IMR-90 (cell line): ENCODE measurements around the gene CENPP. TPM values are rescaled to one million over a fixed set of nuclear protein-coding genes. Genes with fewer than 3 reads are reported as not detected.

Experiments used
- ATAC-seq: fragments of 200-7000 bp; cut with Tn5 transposase; 2 replicates; pipeline ENCODE4 v1.9.1; 2020; ENCODE audit warnings: low read depth, mild to moderate bottlenecking, moderate library complexity
- BruUV-seq: library from RNA; stranded (reverse); fragments of 400-500 nt; replicated peaks from 2 replicates; lab custom pipeline; 2021; lab: Mats Ljungman, UMichigan
- CTCF ChIA-PET: fragments of 300-600 bp; formaldehyde crosslinking; extraction: SDS; loops from one replicate; lab custom pipeline; 2021; ENCODE audit warnings: antibody characterized with exemption; lab: Yijun Ruan, JAX
- POLR2A ChIA-PET: fragments of 300-600 bp; sonication (Branson Sonifier 250); formaldehyde crosslinking; loops from one replicate; lab custom pipeline; 2022; ENCODE audit warnings: antibody characterized with exemption; ENCODE audit not compliant: unreplicated experiment; lab: Charles Lee
- DNase-seq: peaks from one replicate; pipeline ENCODE4 v3.0.0; 2013
- H2AFZ ChIP-seq: replicated peaks from 2 replicates; pipeline ENCODE3; 2013; ENCODE audit warnings: low read length, mild to moderate bottlenecking; ENCODE audit not compliant: poor library complexity
- H2AK5ac ChIP-seq: 2 replicates; pipeline ENCODE4 v1.6.1; 2013; ENCODE audit warnings: low read depth, low read length, inconsistent platforms
- H2AK9ac ChIP-seq: replicated peaks from 2 replicates; pipeline ENCODE3; 2013; ENCODE audit warnings: mild to moderate bottlenecking, low read depth, low read length, moderate library complexity; ENCODE audit not compliant: poor library complexity
- H2BK120ac ChIP-seq: 2 replicates; pipeline ENCODE4 v1.6.1; 2013; ENCODE audit warnings: low read depth, low read length, inconsistent platforms
- H2BK15ac ChIP-seq: 3 replicates; pipeline ENCODE4 v1.6.1; 2013; ENCODE audit warnings: low read depth, low read length, inconsistent platforms
- H2BK20ac ChIP-seq: 2 replicates; pipeline ENCODE4 v1.6.1; 2013; ENCODE audit warnings: low read depth, mild to moderate bottlenecking, inconsistent platforms, low read length, moderate library complexity
- H2BK5ac ChIP-seq: 2 replicates; pipeline ENCODE4 v1.6.1; 2013; ENCODE audit warnings: mild to moderate bottlenecking, low read depth, low read length, inconsistent platforms; ENCODE audit not compliant: poor library complexity, severe bottlenecking
- H3K14ac ChIP-seq: replicated peaks from 2 replicates; pipeline ENCODE4 v1.6.1; 2013; ENCODE audit warnings: low read depth, low read length, inconsistent platforms
- H3K18ac ChIP-seq: 2 replicates; pipeline ENCODE4 v1.6.1; 2013; ENCODE audit warnings: low read depth, low read length, control low read depth
- H3K23ac ChIP-seq: 2 replicates; pipeline ENCODE4 v1.6.1; 2013; ENCODE audit warnings: low read depth, low read length, inconsistent platforms
- H3K27ac ChIP-seq: 2 replicates; pipeline ENCODE4 v1.5.1; 2013; ENCODE audit warnings: mild to moderate bottlenecking, control low read depth, low read length; ENCODE audit not compliant: insufficient read depth
- H3K27me3 ChIP-seq: 2 replicates; pipeline ENCODE4 v1.6.1; 2013; ENCODE audit warnings: low read length; ENCODE audit not compliant: control insufficient read depth, insufficient read depth
- H3K36me3 ChIP-seq: 2 replicates; pipeline ENCODE4 v1.6.1; 2013; ENCODE audit warnings: low read length, mixed read lengths; ENCODE audit not compliant: control insufficient read depth, insufficient read depth
- H3K4ac ChIP-seq: 2 replicates; pipeline ENCODE4 v1.6.1; 2013; ENCODE audit warnings: low read depth, low read length, inconsistent platforms
- H3K4me1 ChIP-seq: 2 replicates; pipeline ENCODE4 v1.6.1; 2013; ENCODE audit warnings: low read length, mixed read lengths; ENCODE audit not compliant: control insufficient read depth, insufficient read depth
- H3K4me2 ChIP-seq: 2 replicates; pipeline ENCODE4 v1.6.1; 2013; ENCODE audit warnings: low read depth, mild to moderate bottlenecking, control low read depth, low read length, moderate library complexity
- H3K4me3 ChIP-seq: 2 replicates; pipeline ENCODE4 v1.5.1; 2013; ENCODE audit warnings: low read depth, mild to moderate bottlenecking, control low read depth, low read length, moderate library complexity; ENCODE audit not compliant: insufficient read depth
- H3K56ac ChIP-seq: 2 replicates; pipeline ENCODE4 v1.6.1; 2013; ENCODE audit warnings: low read length, inconsistent platforms; ENCODE audit not compliant: insufficient read depth; ENCODE audit errors: extremely low read depth
- H3K79me1 ChIP-seq, 2 experiments: 2 replicates each; pipeline ENCODE4 v1.6.1; 2013; ENCODE audit warnings: low read length in 2 of 2, inconsistent platforms in 1 of 2, low read depth in 1 of 2
- H3K9ac ChIP-seq: 2 replicates; pipeline ENCODE4 v1.6.1; 2013; ENCODE audit warnings: low read depth, low read length, control low read depth
- H3K9me1 ChIP-seq: 2 replicates; pipeline ENCODE4 v1.6.1; 2013; ENCODE audit warnings: low read length, inconsistent platforms; ENCODE audit not compliant: insufficient read depth
- H3K9me3 ChIP-seq: 2 replicates; pipeline ENCODE4 v1.6.1; 2013; ENCODE audit warnings: low read length; ENCODE audit not compliant: control insufficient read depth, insufficient read depth
- H4K20me1 ChIP-seq: 2 replicates; pipeline ENCODE4 v1.6.1; 2013; ENCODE audit warnings: low read length, inconsistent platforms; ENCODE audit not compliant: insufficient read depth
- H4K5ac ChIP-seq: 2 replicates; pipeline ENCODE4 v1.6.1; 2013; ENCODE audit warnings: mild to moderate bottlenecking, low read depth, low read length, control low read depth
- H4K8ac ChIP-seq, 2 experiments: 2 replicates each; pipeline ENCODE4 v1.6.1; 2013; ENCODE audit warnings: low read depth in 2 of 2, low read length in 2 of 2, control low read depth in 1 of 2, inconsistent platforms in 1 of 2
- H4K91ac ChIP-seq: 2 replicates; pipeline ENCODE4 v1.6.1; 2013; ENCODE audit warnings: low read depth, low read length, inconsistent platforms; ENCODE audit not compliant: insufficient read depth
- BHLHE40 ChIP-seq: fragments of 150-350 bp; IDR thresholded peaks from 2 replicates; pipeline ENCODE4 v1.6.1; 2016; ENCODE audit warnings: mild to moderate bottlenecking, low read depth, low read length
- CEBPB ChIP-seq: IDR thresholded peaks from 2 replicates; pipeline ENCODE4 v1.6.1; 2012; ENCODE audit warnings: low read depth, low read length, improper control_type of control experiment
- CHD1 ChIP-seq: IDR thresholded peaks from 2 replicates; pipeline ENCODE4 v1.6.1; 2012; ENCODE audit warnings: low read depth, low read length, improper control_type of control experiment
- FOS ChIP-seq: fragments of 150-350 bp; IDR thresholded peaks from 2 replicates; pipeline ENCODE4 v1.6.1; 2016; ENCODE audit warnings: low read depth, low read length
- MAFK ChIP-seq: IDR thresholded peaks from 2 replicates; pipeline ENCODE4 v1.6.1; 2012; ENCODE audit warnings: low read depth, low read length, improper control_type of control experiment
- MXI1 ChIP-seq: IDR thresholded peaks from 2 replicates; pipeline ENCODE4 v1.6.1; 2012; ENCODE audit warnings: low read depth, mild to moderate bottlenecking, low read length, moderate library complexity, borderline replicate concordance
- NFE2L2 ChIP-seq: fragments of 150-350 bp; IDR thresholded peaks from 2 replicates; pipeline ENCODE4 v1.6.1; 2016; ENCODE audit warnings: low read depth, mild to moderate bottlenecking, low read length
- POLR2A ChIP-seq: IDR thresholded peaks from 2 replicates; pipeline ENCODE4 v1.6.1; 2012; ENCODE audit warnings: mild to moderate bottlenecking, low read depth, low read length
- RAD21 ChIP-seq: IDR thresholded peaks from 2 replicates; pipeline ENCODE4 v1.6.1; 2012; ENCODE audit warnings: low read length, improper control_type of control experiment
- RCOR1 ChIP-seq: IDR thresholded peaks from 2 replicates; pipeline ENCODE4 v1.6.1; 2012; ENCODE audit warnings: mild to moderate bottlenecking, low read length, improper control_type of control experiment; ENCODE audit not compliant: insufficient replicate concordance
- RFX5 ChIP-seq: IDR thresholded peaks from 2 replicates; pipeline ENCODE4 v1.8.0; 2012; ENCODE audit warnings: low read depth, mild to moderate bottlenecking, low read length, moderate library complexity
- WGBS, 2 experiments: methylation state at CpG; one replicate each; pipeline versions ENCODE4 v1.1.5 to v1.1.7; 2013; ENCODE audit warnings: missing lambda C conversion rate in 2 of 2; ENCODE audit not compliant: insufficient read length in 1 of 2; ENCODE audit errors: extremely low coverage in 2 of 2; 5-methylcytosine and 5-hydroxymethylcytosine counted together
- dilution Hi-C: fragments of 300-500 bp; cut with HindIII; formaldehyde crosslinking; loops from one replicate; pipeline ENCODE4 v1.14.3; 2018; ENCODE audit warnings: low sequenced_read_pairs; ENCODE audit not compliant: unreplicated experiment
- in situ Hi-C: fragments of 300-500 bp; cut with MboI; formaldehyde crosslinking; loops from 3 replicates; pipeline ENCODE4 v1.14.3; 2019; ENCODE audit warnings: low sequenced_read_pairs, inconsistent platforms, mixed read lengths
- intact Hi-C: fragments of 100-400 bp; cut with micrococcal nuclease; formaldehyde crosslinking; loops from 2 replicates; pipeline ENCODE4 v1.10.0; 2022
- polyA plus RNA-seq, 3 experiments: library from polyadenylated mRNA; depleted of rRNA; stranded (reverse); fragments of >200 nt; gene quantifications; 2 replicates each; pipeline ENCODE4 v1.2.3, GENCODE V29; 2012; ENCODE audit warnings: low replicate concordance in 1 of 3
- total RNA-seq: library from RNA; depleted of rRNA; stranded (reverse); fragments of >200 nt; gene quantifications from 2 replicates; pipeline ENCODE4 v1.2.3, GENCODE V29; 2012
- TF ChIP-seq, protein P1 (sequence below): conservative IDR thresholded peaks from 2 replicates; pipeline ENCODE4 v1.5.1; 2012; ENCODE audit warnings: mild to moderate bottlenecking, low read depth, low read length, improper control_type of control experiment
- TF ChIP-seq, protein P2 (sequence below): fragments of 150-350 bp; IDR thresholded peaks from 2 replicates; pipeline ENCODE4 v1.6.1; 2016; ENCODE audit warnings: low read depth, mild to moderate bottlenecking, low read length, moderate library complexity, borderline replicate concordance

CENPP gene
- total and polyA plus RNA-seq, 2 of the 4 experiments (the other 2 are of a cell fraction) = 1.4 to 2.0 TPM

DNA sequence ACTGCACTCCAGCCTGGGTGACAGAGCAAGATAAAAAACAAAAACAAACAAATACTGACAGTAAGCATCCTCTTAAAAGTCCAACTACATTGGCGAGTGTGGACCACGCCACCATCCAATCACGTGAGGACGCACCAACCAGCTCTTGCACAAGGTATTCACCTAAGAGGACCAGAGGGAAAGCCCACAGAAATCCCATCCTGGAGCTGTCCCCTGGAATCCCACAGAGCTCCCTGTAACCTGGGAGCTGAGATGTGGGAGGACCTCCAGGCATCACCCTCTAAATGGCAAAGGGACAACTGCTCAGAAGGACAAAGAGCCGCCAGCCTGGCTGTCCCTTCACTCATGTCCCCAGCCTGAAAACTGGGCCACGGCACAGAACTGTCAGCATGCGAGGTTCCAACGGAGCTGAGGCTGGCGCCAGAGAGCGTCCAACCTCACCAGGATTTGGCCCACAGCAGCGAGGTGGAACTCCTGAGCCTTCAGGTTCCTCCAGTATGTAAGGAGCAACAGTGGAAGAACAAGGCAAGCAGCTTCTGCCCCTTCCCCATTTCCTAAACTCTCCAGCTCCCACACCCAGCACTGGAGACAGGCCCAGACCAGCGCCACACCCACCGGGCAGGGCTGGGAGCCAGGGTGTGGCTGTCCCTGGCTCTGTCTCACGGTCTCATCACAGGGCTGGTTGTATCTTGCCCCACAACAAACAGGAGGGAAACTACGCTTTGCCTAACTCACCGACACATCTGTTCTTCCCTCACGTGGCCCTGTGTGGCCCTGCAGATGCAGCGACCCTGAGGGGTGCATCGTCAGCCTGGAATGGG lies 328.9 kb downstream of the CENPP start:
- H4K5ac ChIP-seq = no peak overlapping the region
- H2BK5ac ChIP-seq = no peak overlapping the region
- H3K9ac ChIP-seq = no peak overlapping the region
- CTCF ChIA-PET = no interaction called here
- H3K56ac ChIP-seq = no peak overlapping the region
- no peak overlapping the region for H2AFZ ChIP-seq
- WGBS, 2 experiments = 96% methylated on average over 5 of the region's 19 CpGs; no CpG with 5 or more reads in 1 of the 2 experiments
- H3K4me2 ChIP-seq = no peak overlapping the region
- H3K18ac ChIP-seq = no peak overlapping the region
- H3K23ac ChIP-seq = no peak overlapping the region
- H3K4me1 ChIP-seq = peaks cover 2% of the 10 kb centered on the region; the same call in 1 of the 2 replicates
- H2AK5ac ChIP-seq = no peak overlapping the region
- no peaks in the 10 kb centered on the region for H3K27me3 ChIP-seq
- no peak overlapping the region for H4K91ac ChIP-seq
- H3K9me3 ChIP-seq = no peaks in the 10 kb centered on the region
- H3K4me3 ChIP-seq = no peak overlapping the region
- H2BK15ac ChIP-seq = no peak overlapping the region
- no peak overlapping the region for H2AK9ac ChIP-seq
- H3K14ac ChIP-seq = no peak overlapping the region
- dilution Hi-C loops (no loop called here), in situ Hi-C loops (no loop called here), intact Hi-C loops (no loop called here)
- no peak overlapping the region for H2BK120ac ChIP-seq
- DNase-seq (no peak), ATAC-seq (no peak)
- H3K4ac ChIP-seq = no peak overlapping the region
- BruUV-seq = no TSS peak
- no peak overlapping the region for H4K8ac ChIP-seq
- no peak overlapping the region for H3K27ac ChIP-seq
- POLR2A ChIA-PET = interaction anchor here (0.6 kb wide), 1 partner anchor 37 kb away, joined by 7 read pairs; no protein-coding TSS in a partner anchor
- H3K79me1 ChIP-seq = peaks cover 14 to 57% of the 10 kb centered on the region in 2 experiments
- H4K20me1 ChIP-seq = peaks cover 25% of the 10 kb centered on the region
- H3K36me3 ChIP-seq = peaks cover 44% of the 10 kb centered on the region
- peaks cover 21% of the 10 kb centered on the region for H3K9me1 ChIP-seq
- TF ChIP-seq CHD1 (no peak), POLR2A (no peak), BHLHE40 (no peak), MAFK (no peak), RCOR1 (no peak), NFE2L2 (no peak), CEBPB (no peak), RAD21 (no peak), MXI1 (no peak), RFX5 (no peak), FOS (no peak)
- TF ChIP-seq, protein P1, sequence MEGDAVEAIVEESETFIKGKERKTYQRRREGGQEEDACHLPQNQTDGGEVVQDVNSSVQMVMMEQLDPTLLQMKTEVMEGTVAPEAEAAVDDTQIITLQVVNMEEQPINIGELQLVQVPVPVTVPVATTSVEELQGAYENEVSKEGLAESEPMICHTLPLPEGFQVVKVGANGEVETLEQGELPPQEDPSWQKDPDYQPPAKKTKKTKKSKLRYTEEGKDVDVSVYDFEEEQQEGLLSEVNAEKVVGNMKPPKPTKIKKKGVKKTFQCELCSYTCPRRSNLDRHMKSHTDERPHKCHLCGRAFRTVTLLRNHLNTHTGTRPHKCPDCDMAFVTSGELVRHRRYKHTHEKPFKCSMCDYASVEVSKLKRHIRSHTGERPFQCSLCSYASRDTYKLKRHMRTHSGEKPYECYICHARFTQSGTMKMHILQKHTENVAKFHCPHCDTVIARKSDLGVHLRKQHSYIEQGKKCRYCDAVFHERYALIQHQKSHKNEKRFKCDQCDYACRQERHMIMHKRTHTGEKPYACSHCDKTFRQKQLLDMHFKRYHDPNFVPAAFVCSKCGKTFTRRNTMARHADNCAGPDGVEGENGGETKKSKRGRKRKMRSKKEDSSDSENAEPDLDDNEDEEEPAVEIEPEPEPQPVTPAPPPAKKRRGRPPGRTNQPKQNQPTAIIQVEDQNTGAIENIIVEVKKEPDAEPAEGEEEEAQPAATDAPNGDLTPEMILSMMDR = no peak
- TF ChIP-seq, protein P2, sequence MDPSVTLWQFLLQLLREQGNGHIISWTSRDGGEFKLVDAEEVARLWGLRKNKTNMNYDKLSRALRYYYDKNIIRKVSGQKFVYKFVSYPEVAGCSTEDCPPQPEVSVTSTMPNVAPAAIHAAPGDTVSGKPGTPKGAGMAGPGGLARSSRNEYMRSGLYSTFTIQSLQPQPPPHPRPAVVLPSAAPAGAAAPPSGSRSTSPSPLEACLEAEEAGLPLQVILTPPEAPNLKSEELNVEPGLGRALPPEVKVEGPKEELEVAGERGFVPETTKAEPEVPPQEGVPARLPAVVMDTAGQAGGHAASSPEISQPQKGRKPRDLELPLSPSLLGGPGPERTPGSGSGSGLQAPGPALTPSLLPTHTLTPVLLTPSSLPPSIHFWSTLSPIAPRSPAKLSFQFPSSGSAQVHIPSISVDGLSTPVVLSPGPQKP = no peak
- H2BK20ac ChIP-seq = no peak overlapping the region
